Stimulated activated CD4-positive, alpha-beta T cell treated with anti-CD3 and anti-CD28 coated beads, Interleukin-15, amount 100 ng/mL, for 48 hours (primary cell): Measurements from ENCODE around the gene OR11H12.
"Not testable (repeated sequence)": the region's sequence is repeated elsewhere in the genome, so short reads cannot be mapped to it uniquely, and the experiment has no call there.

Source experiments
- DNase-seq, 2 donors: peaks; one replicate each; pipeline ENCODE4 v3.0.0-alpha.2; 2020; ENCODE audit warnings: low read depth in 2 of 2

The OR11H12 gene, protein sequence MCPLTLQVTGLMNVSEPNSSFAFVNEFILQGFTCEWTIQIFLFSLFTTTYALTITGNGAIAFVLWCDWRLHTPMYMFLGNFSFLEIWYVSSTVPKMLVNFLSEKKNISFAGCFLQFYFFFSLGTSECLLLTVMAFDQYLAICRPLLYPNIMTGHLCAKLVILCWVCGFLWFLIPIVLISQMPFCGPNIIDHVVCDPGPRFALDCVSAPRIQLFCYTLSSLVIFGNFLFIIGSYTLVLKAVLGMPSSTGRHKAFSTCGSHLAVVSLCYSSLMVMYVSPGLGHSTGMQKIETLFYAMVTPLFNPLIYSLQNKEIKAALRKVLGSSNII

DNA sequence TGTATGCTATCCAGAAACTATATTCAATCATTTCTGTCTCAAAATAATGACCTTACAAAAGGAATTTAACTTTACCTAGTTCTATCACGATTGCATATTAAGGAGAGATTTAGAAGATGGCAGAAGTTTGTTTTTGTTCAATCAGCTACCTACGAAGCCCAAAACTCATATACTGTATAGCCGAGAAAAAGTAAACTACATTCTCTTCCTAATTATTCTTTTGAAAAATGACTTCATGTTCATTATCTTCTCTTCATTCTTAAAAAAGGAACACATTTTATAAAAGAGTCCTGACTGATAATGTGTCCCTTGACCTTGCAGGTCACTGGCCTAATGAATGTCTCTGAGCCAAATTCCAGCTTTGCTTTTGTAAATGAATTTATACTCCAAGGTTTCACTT, at the start of gene OR11H12:
TSS of gene OR11H12 (plus strand) at position 301 of the 400 bp plus-strand sequence. CDS start at position 301, 0 bp downstream.
- not testable (repeated sequence) for DNase-seq

DNA sequence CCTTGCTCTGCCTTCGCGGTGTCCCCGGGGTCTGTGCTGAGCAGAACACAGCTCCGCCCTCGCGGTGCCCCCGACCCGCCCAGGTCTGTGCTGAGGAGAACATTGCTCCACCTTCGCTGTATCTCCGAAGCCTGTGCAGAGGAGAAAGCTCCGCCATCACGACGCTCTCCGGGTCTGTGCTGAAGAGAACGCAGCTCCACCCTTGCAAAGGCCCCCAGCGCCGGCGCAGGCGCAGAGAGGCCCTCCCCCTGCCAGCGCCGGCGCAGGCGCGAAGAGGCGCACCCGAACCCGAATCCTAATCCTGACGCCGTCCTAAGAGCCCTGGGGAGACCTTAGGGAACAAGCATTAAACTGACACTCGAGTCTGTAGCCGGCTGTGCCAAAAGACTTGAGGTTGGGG, 18.0 kb upstream of the OR11H12 start:
- not testable (repeated sequence) for DNase-seq

DNA sequence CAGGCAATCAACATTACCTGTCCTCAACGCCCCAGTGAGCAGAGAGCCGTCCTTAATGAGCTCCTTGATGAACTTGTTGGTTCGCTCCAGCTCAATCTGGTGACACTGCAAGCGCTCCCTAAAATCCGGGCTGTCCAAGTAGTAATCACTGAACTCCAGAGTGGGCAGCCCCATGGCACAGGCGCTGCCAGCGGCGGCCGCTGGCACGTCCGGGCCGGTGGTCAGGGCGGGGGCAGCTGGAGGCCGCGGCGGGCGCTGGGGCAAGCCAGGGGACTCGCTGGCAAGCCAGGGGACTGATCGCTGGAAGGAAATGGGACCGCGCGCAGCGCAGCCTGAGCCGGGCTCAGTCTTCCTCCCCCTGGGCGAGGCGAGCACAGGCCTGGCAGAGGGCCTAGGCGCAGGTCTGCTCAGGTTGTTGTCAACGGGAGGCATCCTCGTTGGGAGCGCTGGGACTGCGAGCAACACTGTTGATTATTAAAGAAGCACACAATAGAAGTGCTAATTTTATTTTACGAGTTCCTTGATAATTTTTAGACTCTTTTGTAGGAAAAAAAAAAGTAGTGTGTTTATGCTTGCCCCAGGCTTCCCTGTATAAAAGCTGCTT, 25.8 kb downstream of the OR11H12 start:
- not testable (repeated sequence) for DNase-seq

DNA sequence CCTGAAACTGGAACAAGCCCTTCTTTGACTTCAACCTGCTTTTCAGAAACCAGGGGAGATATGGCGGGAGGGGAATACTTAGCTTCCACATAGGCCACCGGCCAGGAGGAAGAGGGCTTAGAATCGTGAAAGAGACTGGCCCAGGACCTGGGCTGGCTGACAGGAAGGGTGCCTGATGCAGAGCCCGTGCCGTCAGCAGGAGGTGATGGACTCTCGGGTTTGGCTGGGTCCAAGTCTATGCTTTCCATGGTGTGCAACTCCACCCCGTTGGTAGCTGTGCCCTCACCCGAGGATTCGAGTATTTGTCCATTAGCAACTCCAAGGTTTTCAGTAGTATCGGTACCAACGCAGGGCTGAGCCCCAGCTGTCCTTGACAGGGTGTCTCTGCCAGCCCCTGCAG, 35.1 kb downstream of the OR11H12 start:
- not testable (repeated sequence) for DNase-seq

DNA sequence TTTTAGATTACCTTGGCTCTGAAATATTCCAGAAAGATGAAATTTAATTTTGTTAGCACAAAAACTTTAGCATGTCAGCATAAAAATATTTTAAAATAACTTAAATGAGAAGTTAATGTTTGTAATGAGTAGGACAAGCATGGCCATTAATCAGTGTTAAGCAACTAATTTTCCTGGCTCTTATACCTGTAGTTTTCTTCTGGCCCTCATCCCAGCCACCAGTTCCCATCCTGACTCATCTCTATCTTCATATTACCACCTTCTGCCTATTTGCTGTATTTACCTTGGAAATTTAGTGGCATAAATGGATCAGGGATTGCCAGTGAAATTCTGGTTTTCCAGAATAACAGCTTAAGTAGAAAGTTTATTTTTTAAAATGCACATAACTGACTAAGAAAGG, 37.1 kb downstream of the OR11H12 start:
- DNase-seq: not testable (repeated sequence)

DNA sequence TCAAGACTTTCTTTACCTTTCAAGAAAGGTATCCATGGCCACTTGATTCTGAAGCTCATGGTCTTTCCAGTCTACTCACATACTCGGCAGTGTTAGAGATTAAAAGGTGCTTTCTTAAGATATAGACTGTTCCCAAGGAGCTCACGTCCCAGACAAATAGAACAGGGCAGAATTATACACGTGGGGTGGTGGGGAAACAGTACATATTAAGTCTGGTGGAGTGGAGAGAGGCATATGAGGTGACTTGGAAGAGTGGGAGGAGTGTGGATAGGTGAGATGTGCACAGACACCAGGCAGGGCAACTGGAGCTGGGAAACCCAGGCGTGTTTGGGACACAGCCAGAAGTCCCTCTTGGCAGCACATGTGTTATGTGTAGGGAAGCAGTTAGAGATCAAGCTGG, 37.9 kb downstream of the OR11H12 start:
- not testable (repeated sequence) for DNase-seq

DNA sequence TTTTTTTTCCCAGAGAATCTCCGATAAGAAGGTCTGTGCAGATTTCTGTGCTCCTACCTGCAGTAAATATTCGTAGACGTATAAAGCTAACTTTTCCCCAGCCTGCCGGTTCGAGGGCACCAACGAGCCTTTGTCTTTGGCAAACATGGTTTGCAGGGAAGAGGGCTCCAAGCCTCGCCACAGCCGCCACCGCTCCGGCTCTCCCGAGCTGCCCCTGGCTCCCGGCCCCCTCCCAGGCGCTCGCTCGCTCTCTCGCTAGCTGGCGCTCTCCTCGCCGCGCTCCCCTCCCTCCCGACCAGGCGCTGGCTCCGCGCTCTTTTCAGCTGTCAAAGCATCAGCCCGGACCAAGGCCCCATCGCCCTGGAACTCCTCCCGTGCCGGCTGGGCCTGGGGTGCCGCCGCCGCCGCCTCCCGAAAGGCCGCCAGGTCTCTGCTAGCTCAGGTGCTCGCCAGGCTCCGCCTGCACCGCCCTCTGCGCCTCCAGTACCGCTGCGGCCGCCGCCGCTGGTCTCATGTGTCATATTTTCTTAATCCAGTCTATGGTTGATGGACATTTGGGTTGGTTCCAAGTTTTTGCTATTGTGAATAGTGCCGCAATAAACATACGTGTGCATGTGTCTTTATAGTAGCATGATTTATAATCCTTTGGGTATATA, 45.3 kb downstream of the OR11H12 start:
- DNase-seq: not testable (repeated sequence)
